Gastroesophageal sphincter (tissue), 3 donors: ENCODE measurements around the gene LEP.

ENCODE experiments used
- CTCF ChIP-seq, 4 experiments: fragments of 200-600 bp in 2 of 4; fragments of 450-650 bp in 2 of 4; sonication (generic) in 1 of 4; IDR thresholded peaks; one replicate each; pipeline ENCODE4 v1.5.1; 2017 to 2019; ENCODE audit warnings: antibody characterized with exemption in 4 of 4, mild to moderate bottlenecking in 2 of 4, moderate library complexity in 2 of 4
- EP300 ChIP-seq: sonication (generic); formaldehyde crosslinking; IDR thresholded peaks from one replicate; pipeline ENCODE4 v1.6.1; 2017; ENCODE audit warnings: antibody characterized with exemption, mild to moderate bottlenecking
- POLR2A ChIP-seq, 2 donors: fragments of 450-650 bp; IDR thresholded peaks; one replicate each; pipeline ENCODE4 v1.6.1; 2017; ENCODE audit warnings: antibody characterized with exemption in 2 of 2, mild to moderate bottlenecking in 2 of 2, moderate library complexity in 1 of 2

- TF ChIP-seq POLR2A (IDR thresholded peaks at IDR 0.05) (no peak), CTCF (IDR thresholded peaks at IDR 0.05) (no peak), EP300 (no peak)
Measured at GRCh38 chr7:128281605-128282380, 40.7 kb downstream of the LEP start.
